ENCODE data around the gene TSHZ1. TPM values are rescaled to one million over a fixed set of nuclear protein-coding genes. Genes with fewer than 3 reads are reported as not detected.

The TSHZ1 gene
- total and polyA plus RNA-seq, 12 donors = 6.8 to 25.0 (median 16.0) TPM

DNA sequence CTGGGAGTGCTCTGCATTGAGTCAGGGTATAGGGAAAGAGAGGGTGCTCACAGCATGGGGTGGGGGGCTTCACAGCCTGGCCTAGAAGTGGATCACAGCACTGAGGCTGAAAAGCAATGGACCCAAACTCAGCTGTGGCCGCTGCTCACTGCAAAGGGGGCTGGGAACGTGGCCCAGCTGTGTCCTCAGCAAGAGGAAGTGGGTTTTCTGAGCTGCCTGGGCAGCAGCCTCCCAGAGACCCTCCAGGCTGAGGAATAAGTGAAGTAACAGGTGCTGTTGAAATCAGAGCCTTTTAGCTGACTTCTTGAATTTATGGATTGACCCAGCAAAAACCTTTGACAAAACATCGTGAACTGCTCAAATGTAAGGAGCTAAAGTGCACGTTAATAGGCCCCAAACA lies 36.9 kb upstream of the TSHZ1 start:
- intact Hi-C loops (cut with DNase I) = no loop called here
- no peak for DNase-seq
- WGBS, 4 donors = 78 to 82% (median 80%) methylated on average over 4 of the region's 4 CpGs

DNA sequence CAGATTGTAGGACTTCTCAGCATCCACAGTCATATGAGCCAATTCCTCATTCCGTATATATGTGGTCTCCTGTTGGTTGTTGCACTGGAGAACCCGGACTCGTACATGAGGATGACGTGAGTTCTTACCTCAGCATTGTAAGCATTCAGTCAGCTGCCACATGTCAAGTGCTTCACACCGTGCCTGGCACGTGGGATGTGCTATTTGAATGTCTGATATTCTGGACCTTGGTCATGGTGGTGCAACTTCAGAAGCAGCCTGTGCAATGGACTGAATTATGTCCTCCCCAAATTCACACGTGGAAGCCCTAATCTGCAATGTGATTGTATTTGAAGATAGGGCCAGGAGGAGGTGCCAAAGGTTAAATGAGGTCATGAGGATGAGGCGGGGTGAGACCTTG lies 33.7 kb upstream of the TSHZ1 start:
- no peaks in the 10 kb centered on the region for H3K4me1 ChIP-seq (replicated peaks in 1 of 2)
- whole genome bisulfite sequencing, 4 donors = 79 to 85% (median 83%) methylated on average over 8 of the region's 8 CpGs
- H3K4me3 ChIP-seq = no peak overlapping the region
- H3K27ac ChIP-seq = no peak overlapping the region
- no peaks in the 10 kb centered on the region for H3K27me3 ChIP-seq
- no peak for TF ChIP-seq POLR2A (IDR thresholded peaks at IDR 0.05)
- TF ChIP-seq, protein P1, sequence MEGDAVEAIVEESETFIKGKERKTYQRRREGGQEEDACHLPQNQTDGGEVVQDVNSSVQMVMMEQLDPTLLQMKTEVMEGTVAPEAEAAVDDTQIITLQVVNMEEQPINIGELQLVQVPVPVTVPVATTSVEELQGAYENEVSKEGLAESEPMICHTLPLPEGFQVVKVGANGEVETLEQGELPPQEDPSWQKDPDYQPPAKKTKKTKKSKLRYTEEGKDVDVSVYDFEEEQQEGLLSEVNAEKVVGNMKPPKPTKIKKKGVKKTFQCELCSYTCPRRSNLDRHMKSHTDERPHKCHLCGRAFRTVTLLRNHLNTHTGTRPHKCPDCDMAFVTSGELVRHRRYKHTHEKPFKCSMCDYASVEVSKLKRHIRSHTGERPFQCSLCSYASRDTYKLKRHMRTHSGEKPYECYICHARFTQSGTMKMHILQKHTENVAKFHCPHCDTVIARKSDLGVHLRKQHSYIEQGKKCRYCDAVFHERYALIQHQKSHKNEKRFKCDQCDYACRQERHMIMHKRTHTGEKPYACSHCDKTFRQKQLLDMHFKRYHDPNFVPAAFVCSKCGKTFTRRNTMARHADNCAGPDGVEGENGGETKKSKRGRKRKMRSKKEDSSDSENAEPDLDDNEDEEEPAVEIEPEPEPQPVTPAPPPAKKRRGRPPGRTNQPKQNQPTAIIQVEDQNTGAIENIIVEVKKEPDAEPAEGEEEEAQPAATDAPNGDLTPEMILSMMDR (IDR thresholded peaks at IDR 0.05) = no peak
- DNase-seq = no peak
- no peaks in the 10 kb centered on the region for H3K9me3 ChIP-seq (replicated peaks in 1 of 3)
- intact Hi-C loops (cut with DNase I) = no loop called here
- H3K36me3 ChIP-seq (replicated peaks in 1 of 2) = no peaks in the 10 kb centered on the region

More for the DNA sequence above, 36.9 kb upstream of the TSHZ1 start:
- Histone ChIP-seq H3K27me3 (no peaks in the 10 kb centered on the region), H3K9me3 (replicated peaks in 1 of 3) (no peaks in the 10 kb centered on the region), H3K4me3 (no peak overlapping the region), H3K27ac (no peak overlapping the region), H3K36me3 (replicated peaks in 1 of 2) (no peaks in the 10 kb centered on the region), H3K4me1 (replicated peaks in 1 of 2) (no peaks in the 10 kb centered on the region)
- no peak for TF ChIP-seq POLR2A (IDR thresholded peaks at IDR 0.05)
- TF ChIP-seq, protein P1 (IDR thresholded peaks at IDR 0.05) = no peak

DNA sequence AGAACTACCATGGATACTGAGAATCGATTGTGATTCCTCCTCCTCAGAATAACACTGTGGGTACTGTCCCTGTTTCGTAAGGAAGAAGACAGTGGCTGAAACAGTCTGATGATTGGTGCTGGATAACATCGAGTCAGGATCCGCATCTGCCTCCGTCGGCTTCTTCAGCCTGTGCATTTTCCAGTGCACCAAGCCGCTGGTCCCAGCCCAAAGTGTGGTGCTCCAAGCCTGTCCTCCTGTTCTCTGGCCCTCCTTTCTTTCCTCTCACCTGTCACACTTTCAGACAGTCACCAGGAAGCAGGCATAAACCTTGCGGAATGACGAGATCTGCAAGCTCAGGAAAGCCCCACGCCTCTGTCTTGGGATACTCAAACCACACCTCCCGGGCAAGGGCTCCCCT lies 32.2 kb upstream of the TSHZ1 start:
- intact Hi-C loops (cut with DNase I) = no loop called here
- Histone ChIP-seq H3K27ac (no peak overlapping the region), H3K4me3 (no peak overlapping the region), H3K36me3 (replicated peaks in 1 of 2) (no peaks in the 10 kb centered on the region), H3K27me3 (no peaks in the 10 kb centered on the region), H3K9me3 (replicated peaks in 1 of 3) (no peaks in the 10 kb centered on the region), H3K4me1 (replicated peaks in 1 of 2) (no peaks in the 10 kb centered on the region)
- no peak for DNase-seq
- WGBS, 4 donors = 89 to 98% (median 91%) methylated on average over 11 of the region's 11 CpGs
- TF ChIP-seq, protein P1 (IDR thresholded peaks at IDR 0.05) = no peak
- TF ChIP-seq POLR2A (IDR thresholded peaks at IDR 0.05) = no peak

DNA sequence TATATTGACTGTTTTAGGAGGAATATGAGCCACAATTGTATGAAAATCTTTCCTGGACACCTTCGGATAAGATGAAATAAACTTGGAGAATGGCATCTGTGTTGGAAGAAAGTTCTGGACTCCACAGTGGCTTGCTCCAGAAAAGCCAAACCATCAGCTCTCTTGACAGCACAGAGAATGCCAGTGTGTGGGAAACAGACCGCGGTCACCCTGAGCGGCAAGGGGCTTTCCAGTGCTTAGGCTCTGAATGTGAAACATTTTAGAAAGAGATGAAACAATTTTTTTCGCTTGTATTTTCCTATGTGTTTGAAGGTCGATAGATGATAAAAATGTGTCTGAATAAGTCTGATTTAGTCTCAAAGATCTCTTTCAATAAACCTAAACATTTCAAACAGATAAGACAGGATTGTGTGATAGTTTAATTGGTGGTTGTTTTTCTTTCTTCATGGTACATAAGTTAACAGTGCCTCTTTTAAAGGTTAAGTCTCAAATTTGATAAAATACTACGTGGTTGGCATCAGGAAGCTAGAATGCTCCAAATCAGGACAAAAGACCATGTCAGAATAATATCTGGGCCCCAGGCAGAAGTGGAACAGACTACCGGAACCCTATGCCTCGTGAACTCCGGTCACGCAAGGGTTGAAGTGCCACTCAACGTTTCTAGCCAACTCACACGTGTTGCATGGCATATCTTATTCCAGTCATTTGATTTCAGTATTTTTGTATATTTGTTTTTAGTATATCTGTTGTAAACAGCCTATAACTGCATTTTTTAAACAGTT lies 30.6 kb upstream of the TSHZ1 start:
- TF ChIP-seq, protein P1 (IDR thresholded peaks at IDR 0.05) = no peak
- no peak for TF ChIP-seq POLR2A (IDR thresholded peaks at IDR 0.05)
- Histone ChIP-seq H3K27me3 (no peaks in the 10 kb centered on the region), H3K27ac (no peak overlapping the region), H3K4me3 (no peak overlapping the region), H3K9me3 (replicated peaks in 1 of 3) (no peaks in the 10 kb centered on the region), H3K4me1 (replicated peaks in 1 of 2) (no peaks in the 10 kb centered on the region), H3K36me3 (replicated peaks in 1 of 2) (no peaks in the 10 kb centered on the region)
- 84 to 88% (median 87%) methylated on average over 13 of the region's 13 CpGs for WGBS, 4 donors
- DNase-seq = no peak
- intact Hi-C loops (cut with DNase I) = no loop called here
